Measurements from ENCODE around the gene MYOM1.

GRCh38 chr18:3056311-3056710, 163.5 kb downstream of the MYOM1 start:
- no peak for TF ChIP-seq EZH2 (IDR thresholded peaks at IDR 0.05; ENCODE audit: borderline replicate concordance, low read depth, low read length, poor library complexity, severe bottlenecking)
- no peak for TF ChIP-seq CTCF (conservative IDR thresholded peaks at IDR 0.05; ENCODE audit: low read depth, low read length)
